GM21825 (cell line): ENCODE data around the gene CXorf38.
"Not testable (repeated sequence)": the region's sequence is repeated elsewhere in the genome, so short reads cannot be mapped to it uniquely, and the experiment has no call there.

ENCODE experiments used
- ATAC-seq: cut with Tn5 transposase; IDR thresholded peaks from one replicate; pipeline ENCODE4 v1.9.1; 2021; ENCODE audit warnings: mild to moderate bottlenecking, moderate library complexity; ENCODE audit not compliant: unreplicated experiment

The CXorf38 gene

DNA sequence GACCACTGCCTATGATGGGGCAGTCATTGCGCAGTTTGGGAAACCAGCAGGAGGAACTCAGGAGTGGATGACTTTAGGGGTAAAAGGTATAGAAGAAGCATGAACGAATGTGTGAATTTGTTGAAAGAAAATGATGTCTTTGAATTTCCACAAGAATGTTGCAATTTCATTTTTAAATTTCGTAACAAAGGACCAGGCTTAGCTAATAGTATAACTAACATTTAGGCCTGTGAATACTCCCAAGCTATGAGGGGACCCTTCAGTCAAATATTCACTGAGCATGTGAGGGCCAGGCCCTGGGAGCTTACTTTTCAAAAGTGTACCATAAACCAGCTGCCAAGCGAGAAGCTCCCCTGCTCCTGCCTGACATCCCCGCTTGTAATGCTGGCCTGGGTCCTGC lies 18.9 kb downstream of the CXorf38 start:
- ATAC-seq: no peak

DNA sequence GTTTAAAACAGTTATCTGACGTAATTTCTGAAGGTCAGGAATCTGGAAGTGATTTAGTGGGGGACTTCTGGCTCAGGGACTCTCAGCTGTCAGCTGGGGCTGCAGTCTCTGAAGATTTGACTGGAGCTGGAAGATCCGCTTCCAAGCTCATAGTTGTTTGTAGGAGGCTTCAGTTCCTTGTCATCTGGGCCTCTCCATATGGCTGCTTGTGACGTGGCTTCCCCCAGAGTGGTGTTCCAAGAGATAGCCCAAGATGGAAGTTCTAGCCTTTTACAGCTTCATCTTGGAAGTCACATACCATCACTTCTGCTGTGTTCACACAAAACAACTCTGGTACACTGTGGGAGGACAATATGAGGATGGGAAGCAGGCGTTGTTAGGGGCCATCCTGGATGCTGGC lies 22.1 kb downstream of the CXorf38 start:
- ATAC-seq: no peak

DNA sequence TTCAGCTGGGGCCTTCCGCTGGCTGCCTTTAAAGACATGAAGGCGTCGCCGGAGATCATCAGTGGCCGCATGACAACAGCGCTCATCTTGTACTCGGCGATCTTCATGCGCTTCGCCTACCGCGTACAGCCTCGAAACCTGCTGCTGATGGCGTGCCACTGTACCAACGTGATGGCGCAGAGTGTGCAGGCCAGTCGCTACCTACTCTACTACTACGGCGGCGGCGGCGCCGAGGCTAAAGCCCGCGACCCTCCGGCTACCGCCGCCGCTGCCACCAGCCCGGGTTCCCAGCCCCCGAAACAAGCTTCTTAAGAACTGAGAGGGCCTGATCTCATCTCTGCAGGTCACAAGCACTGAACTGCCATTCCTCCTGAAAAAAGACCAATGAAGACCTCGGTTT lies 23.7 kb downstream of the CXorf38 start:
- no peak for ATAC-seq

DNA sequence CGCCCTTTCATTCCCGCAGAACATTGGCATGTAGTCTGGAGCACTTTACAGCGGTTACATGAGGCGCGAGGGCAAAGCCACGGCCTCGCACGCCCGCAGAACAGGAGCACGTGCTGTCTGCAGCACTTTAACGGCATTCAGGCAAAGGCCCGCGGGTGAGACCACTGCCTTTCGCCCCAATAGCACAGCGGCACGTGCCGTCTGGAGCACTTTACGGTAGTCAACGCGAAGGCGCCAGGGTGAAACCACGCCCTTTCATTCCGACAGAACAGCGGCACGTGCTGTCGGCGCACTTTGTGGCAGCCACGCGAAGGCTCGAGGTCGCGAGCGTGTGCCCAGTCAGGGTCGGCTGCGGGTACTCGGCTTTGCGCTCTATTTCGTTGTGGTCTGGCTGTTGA lies 24.2 kb downstream of the CXorf38 start, which contains the start of gene MPC1L:
TSS of gene MPC1L (plus strand) at position 290 of the 398 bp plus-strand sequence. CDS start 138 bp downstream, outside the sequence.
- ATAC-seq: no peak

DNA sequence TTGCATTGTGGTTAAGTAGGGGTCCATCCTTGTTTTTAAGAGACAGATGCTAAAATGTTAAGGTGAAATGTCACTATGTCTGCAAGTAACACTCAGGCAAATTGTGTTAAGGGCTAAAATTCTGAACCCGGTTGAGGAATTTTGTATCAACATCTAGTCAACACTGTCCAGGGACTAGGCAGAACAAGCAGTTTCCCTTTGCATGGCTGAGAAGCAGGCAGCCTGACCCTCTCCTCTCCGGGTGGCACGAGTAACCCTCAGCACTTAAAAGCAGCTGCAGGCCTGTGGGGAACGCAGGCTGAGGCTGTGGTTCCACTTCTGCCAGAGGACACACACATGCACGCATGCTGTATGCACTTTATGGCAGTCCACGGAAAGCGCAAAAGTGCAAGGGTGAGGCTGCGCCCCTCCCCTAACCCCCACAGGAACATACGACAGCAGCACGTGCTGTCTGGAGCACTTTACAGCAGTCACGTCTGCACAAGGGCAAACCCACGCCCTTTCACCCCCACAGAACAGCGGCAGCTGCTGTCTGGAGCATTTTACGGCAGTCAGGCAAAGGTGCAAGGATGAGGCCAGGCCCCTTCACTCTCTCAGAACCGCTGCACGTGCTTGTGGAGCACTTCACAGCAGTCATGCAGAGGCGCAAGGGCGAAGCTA lies 24.8 kb downstream of the CXorf38 start:
- no peak for ATAC-seq

DNA sequence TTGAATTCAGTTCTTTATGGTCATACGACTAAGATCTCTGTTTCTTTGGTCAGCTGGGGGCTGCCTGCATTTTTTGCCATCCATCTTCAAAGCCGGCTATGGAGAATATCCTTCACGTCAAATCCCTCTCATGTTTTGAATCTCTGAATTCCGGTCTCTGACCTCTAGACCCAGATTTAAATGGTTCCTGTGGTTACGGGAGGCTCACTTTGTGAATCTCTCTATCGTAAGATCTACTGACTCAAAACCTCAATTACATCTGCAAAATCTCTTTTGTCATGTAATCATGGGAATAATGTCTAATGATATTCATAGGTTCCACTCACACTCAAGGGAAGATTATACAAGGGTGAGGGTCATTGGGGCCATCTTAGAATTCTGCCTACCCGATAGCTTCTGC lies 29.8 kb downstream of the CXorf38 start:
- ATAC-seq: no peak

DNA sequence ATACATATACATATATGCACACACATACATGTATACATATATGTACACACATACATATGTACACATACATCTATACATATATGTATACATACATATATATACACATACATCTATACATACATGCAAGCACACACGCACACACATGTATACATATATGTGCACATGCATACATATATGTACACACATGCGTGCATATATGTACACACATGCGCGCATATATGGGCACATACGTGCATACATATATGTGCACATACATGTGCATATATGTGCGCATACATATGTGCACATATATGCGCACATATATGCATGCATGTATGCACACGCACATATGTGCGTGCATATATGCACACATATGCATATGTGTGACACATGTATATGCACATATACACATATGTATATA lies 31.4 kb downstream of the CXorf38 start:
- ATAC-seq: no peak

DNA sequence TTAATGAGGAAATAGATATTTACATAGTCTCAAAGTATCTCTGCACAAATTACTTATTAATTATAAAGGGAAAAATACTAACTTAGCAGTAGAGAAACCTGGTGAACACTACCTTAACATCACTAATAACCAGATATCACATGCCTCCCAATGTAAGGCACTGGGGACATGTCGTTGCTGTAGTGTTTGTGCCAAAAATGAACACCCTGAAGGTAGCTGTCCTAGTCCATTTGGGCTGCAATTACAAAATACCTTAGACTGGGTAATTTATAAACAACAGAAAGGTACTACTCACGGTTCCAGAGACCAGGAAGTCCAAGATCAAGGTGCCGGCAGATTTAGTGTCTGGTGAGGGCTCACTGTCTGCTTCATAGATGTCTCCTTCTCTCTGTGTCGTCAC lies 34.9 kb downstream of the CXorf38 start:
- ATAC-seq: no peak

DNA sequence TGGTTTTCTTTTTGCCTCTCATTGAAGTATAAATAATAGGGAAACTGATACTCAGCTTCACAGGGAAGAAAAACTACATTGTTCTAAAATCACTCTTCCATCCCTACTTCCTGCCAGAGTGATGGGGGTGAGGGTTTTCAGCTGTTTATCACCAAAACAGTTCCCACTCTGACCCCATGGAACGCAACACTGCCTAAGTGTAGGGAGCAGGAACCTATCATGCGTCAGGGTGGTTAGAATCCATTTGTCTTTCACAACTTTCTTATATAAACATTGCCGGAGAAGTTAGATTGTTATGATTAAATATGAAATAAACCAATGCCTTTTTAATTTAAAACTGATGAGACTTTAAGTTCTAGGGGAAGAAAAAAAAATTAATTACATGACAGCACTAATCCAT lies 40.0 kb downstream of the CXorf38 start:
- ATAC-seq: no peak

DNA sequence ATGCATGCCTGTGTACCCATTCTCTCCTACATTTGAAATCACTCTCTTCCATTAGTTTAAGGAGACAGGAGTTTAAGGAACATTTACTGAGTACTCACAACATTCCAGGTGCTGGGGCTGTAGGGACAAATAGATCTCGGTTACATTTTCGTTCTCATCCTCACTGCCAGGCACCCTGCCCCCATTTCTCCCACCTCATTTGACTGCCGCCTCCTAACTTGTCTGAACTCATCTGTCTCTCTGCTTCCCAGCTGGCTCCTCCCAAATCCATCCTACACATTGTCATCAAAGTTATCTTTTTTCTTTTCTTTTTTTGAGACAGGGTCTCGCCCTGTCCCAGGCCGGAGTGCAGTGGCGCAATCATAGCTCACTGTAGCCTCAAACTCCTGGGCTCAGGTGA lies 43.9 kb downstream of the CXorf38 start:
- no peak for ATAC-seq

DNA sequence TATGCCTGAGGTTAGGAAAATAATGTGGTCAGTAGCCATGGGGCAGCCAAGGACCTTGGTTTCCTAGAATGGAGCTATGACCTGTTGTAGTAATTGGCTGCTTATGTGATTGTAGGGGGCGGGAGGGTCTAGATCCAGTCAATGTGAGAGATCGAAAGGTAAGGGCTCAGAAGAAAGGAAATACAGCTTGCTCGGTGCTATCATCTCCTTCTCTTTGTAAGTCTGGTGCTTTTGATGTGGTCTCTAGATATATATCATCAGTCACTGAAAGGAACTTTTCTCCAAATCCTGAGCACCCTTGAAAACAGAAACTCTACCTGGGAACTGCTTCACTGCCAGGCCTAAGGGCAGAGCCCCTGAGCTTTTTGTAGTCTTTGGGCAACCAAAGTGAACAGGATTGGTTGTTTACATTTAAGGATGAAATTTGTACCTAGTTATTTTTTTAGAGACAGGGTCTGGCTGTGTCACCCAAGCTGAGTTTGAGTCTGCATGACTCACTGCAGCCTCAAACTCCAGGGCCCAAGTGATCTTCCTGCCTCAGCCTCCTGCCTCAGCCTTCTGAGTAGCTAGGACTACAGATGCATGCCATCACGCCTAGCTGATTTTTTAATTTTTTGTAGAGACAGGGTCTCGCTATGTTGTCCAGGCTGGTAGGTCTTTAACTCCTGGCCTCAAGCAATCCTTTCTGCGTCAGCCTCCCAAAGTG lies 57.6 kb downstream of the CXorf38 start:
- ATAC-seq: not testable (repeated sequence)

DNA sequence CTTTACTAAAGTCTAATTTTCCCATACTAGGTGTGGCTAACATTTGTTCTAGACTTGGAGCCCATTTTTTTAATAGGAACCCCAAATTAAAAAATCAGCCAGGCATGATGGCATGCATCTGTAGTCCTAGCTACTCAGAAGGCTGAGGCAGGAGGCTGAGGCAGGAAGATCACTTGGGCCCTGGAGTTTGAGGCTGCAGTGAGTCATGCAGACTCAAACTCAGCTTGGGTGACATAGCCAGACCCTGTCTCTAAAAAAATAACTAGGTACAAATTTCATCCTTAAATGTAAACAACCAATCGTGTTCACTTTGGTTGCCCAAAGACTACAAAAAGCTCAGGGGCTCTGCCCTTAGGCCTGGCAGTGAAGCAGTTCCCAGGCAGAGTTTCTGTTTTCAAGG lies 59.7 kb downstream of the CXorf38 start:
- not testable (repeated sequence) for ATAC-seq

DNA sequence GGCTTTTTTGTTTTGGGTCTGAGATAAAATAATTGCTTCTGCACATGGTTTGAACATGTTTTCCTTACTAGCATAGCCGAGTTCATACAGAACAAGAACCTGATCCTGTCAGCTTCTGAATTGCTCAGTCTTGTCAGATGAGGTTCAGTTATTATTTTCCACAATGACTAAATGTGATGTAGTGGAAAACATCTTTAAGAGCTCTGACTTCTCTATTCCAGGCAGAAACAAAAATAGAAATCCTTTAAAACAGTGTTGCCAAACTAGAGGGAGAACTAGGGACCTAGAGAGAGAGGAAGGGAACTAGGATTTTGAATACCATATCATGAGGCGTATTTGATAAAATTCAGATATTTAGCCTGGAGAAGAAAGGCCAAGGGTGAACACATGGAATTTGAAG lies 64.5 kb downstream of the CXorf38 start:
- no peak for ATAC-seq

DNA sequence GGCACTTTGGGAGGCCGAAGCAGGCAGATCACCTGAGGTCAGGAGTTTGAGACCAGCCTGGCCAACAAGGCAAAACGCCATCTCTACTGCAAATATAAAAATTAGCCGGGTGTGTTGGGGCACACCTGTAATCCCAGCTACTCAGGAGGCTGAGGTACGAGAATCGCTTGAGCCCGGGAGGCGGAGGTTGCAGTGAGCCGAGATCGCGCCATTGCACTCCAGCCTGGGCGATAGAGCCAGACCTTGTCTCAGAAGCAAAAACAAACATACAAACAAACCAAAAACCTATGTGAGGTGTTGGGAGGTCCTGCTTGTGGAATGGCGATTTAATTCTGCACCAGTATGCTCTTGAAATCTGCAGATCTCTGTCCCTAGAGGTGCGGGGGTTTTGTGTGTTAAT lies 65.2 kb downstream of the CXorf38 start:
- ATAC-seq: not testable (repeated sequence)

DNA sequence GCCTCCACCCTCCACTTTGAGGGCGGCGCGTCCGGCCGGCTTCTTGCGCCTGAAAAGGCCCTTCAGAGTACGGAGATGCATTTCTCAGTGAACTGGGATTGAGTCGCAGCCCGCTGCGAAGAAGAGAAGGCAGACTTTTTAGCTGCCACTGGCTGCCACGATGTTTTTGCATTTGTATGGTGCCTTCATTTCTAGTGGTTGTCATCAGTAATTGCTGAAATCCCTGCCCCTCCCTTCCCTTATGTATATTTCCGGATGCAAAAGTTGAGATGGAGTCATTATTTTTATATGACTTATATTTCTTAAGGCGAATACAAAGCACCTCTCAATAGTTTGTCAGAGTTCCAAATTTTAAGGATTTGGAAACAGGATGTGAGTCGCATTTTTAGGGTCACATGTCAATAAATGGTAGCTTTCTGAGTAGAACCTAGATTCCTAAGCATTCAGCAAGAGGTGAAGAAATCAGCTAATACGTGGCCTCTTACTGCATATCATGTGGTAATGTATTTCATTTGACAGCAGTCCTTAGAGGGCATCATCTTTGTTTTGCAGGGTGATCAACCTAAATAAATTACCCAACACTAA lies 65.9 kb downstream of the CXorf38 start:
- no peak for ATAC-seq

DNA sequence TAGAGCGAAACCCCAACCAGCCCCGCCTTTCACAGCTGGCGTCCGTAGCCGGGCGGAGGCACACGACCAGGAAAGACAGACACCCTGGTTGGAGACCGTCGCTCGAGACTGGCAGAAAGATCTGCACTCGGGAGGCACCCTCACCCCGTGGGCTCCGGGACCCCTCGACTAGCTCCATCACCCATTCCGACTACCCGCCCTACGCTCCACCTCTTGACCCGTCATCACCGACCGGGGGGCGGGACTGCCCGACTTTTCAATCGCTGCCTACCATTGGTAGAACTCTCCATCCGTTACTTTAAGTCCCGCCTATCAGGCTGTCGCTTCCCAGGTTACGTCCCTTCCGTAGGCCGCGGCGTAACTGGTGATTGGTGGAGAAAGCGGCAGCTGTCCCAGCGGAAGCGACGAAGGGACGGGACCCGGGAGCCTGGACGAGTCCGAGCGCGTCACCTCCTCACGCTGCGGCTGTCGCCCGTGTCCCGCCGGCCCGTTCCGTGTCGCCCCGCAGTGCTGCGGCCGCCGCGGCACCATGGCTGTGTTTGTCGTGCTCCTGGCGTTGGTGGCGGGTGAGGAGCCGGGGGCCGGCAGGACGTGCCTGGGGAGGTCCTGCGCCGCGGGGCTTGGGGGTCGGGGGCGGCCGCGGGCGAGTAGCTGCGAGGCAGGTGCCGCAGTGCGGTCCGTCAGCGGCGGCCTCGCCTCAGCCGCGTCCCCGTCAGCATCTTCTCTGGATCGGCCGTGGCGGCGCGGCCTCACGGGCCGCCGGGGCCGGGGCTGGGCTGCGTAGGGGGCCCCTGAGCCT lies 66.6 kb downstream of the CXorf38 start, which contains the start of gene ATP6AP2:
TSS of gene ATP6AP2 (plus strand) at position 434 of the 799 bp plus-strand sequence. CDS start at position 530, 96 bp downstream.
- peak; percentile 95 for ATAC-seq

DNA sequence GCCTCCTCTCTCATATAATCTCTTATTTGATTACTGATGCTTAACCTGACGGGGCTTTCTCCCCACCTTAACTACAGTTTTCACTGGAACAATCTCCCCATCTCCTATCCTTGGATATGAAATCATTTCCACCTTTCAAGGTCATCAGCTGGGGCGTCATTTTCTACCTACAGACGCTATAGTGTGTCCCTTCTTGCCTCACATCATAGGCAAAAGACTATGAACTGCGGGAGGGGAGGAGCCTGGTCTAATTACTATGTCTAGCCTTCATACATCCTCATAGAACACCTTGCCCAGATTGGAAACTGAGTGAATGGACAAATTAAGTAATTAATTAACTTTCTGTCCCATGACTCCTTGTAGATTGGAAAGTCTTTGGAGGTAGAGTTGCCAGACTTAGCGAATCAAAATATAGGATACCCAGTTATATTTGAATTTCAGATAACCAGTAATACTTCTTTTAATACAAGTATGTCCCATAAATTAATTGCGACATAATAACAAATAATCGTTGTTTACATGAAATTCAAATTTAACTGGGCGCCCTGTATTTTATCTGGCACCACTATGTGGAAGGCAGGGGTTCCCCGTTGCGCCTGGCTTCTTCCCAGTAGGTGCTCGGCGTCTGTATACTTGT lies 67.3 kb downstream of the CXorf38 start:
- ATAC-seq: peak; percentile 38

DNA sequence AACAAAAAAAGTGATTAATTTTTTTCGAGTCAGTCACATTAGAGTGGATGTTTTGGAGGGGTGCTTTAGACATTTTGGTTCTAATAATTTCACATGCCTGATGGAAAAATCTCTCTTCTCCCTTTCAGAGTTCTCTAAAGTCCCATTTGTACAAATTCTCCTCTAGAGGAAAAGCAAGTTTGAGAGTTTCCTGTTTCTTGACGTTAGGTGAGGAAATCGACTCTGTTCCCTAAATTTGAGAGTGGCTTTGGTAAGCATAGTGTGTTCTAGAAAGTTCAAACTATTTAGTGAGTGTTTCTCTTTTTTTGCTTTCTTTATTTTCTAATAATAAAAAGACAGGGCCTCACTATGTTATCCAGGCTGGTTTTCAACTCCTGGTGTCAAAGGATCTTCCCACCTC lies 68.2 kb downstream of the CXorf38 start:
- ATAC-seq: no peak

DNA sequence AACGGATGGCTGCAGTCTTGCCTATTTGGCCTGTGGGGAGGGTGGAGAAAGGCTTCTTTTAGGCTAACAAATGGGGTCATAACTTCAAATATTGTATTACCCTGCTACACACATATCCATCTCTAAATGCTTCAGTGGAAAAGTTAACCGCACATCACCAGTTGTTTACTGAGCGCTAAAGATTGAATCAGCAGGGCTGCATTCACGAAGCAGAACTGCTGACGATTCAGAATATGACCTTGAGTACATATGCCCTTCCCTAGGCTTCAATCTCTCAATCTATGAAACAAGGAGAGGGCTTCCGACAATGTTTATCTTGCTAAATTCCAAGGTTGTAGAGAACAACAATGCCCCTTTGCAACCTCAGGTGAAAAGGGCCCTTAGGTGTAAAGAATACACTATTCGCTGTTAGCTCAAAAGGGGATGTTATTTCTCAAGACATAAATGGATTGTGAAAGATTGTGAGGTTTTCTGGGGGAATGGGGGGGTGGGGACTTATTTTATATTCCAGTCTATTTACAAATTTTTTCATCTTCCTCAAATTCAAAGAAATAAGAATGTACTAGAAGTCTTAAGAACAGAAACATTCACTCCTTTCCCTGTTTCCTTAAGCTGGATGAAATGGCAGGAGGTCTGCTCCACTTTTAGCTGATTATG lies 69.2 kb downstream of the CXorf38 start:
- no peak for ATAC-seq
